ENCODE results near the gene ZFP42.

DNA sequence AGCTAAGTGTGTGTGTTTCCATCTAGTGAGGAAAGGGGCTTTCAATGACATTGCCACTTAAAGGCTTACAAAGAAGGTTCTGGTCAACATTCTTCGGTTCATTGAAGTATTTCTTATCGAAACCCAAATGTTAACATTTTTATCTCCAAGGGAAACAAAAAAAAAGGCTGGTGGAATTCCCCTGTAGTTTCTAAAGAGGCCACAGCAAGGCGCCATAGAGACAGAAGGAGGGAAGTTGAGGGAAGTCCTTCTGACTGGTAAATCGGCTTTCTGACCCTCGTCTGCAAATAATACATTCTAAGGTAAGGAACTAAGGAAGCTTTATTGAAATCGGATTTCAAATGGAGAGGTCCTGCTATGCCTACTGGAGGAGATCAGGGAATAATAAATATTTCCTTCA lies 1.7 kb upstream of the ZFP42 start:
- TF ChIP-seq CTCF (IDR thresholded peaks at IDR 0.05) (no peak), POLR2A (IDR thresholded peaks at IDR 0.05) (no peak), EP300 (IDR thresholded peaks at IDR 0.05) (no peak)
